ENCODE measurements around the gene GALNT17.

GRCh38 chr7:71281261-71281660 is 149.3 kb downstream of the GALNT17 start:
- TF ChIP-seq EZH2 (IDR thresholded peaks at IDR 0.05; ENCODE audit: low read depth, unreplicated experiment) (no peak), CTCF (conservative IDR thresholded peaks at IDR 0.05; ENCODE audit: low read depth in 2 of 2) (no peak)

Measured in GM23338 (cell line).